CD8-positive, alpha-beta memory T cell (primary cell): ENCODE data around the gene CFAP90. TPM values are rescaled to one million over a fixed set of nuclear protein-coding genes. Genes with fewer than 3 reads are reported as not detected.
A peak's percentile ranks its signal among the peaks of the same experiment; 100 is the strongest.

Experiments
- CTCF ChIA-PET: fragments of 350-600 bp; sonication (Branson Sonifier 250); formaldehyde crosslinking; loops from one replicate; lab custom pipeline; 2021; ENCODE audit warnings: antibody characterized with exemption; lab: Charles Lee
- POLR2A ChIA-PET: fragments of 350-600 bp; sonication (Branson Sonifier 250); formaldehyde crosslinking; loops from one replicate; lab custom pipeline; 2021; ENCODE audit warnings: antibody characterized with exemption; lab: Charles Lee
- DNase-seq, 5 donors: peaks; one replicate each; pipeline versions ENCODE4 v3.0.0 to v3.0.0-alpha.2; 2020 to 2022; ENCODE audit warnings: mixed read lengths in 1 of 5
- H3K27ac ChIP-seq: one replicate; pipeline ENCODE4 v1.7.0; 2013; ENCODE audit warnings: low read depth, mild to moderate bottlenecking, low read length, moderate library complexity
- H3K27me3 ChIP-seq: 2 replicates; pipeline ENCODE4 v1.7.0; 2013; ENCODE audit warnings: low read length, mild to moderate bottlenecking; ENCODE audit not compliant: insufficient read depth, poor library complexity, severe bottlenecking
- H3K36me3 ChIP-seq: 2 replicates; pipeline ENCODE4 v1.7.0; 2013; ENCODE audit warnings: mild to moderate bottlenecking, low read length, moderate library complexity; ENCODE audit not compliant: insufficient read depth
- H3K4me1 ChIP-seq: 2 replicates; pipeline ENCODE4 v1.7.0; 2013; ENCODE audit warnings: mild to moderate bottlenecking, low read length, moderate library complexity; ENCODE audit not compliant: insufficient read depth
- H3K4me3 ChIP-seq: 2 replicates; pipeline ENCODE4 v1.7.0; 2013; ENCODE audit warnings: mild to moderate bottlenecking, low read length
- H3K9me3 ChIP-seq: 2 replicates; pipeline ENCODE4 v1.7.0; 2013; ENCODE audit warnings: mild to moderate bottlenecking, low read length
- H3K27ac Mint-ChIP-seq, 8 donors: one replicate each; pipeline ENCODE4 v1.8.0; 2020 to 2021; ENCODE audit warnings: mixed read lengths in 8 of 8, mild to moderate bottlenecking in 6 of 8, inconsistent platforms in 3 of 8, moderate library complexity in 3 of 8
- H3K27me3 Mint-ChIP-seq, 2 donors: one replicate each; pipeline ENCODE4 v1.8.0; 2020 to 2021; ENCODE audit warnings: mixed read lengths in 2 of 2, mild to moderate bottlenecking in 1 of 2, moderate library complexity in 1 of 2
- H3K36me3 Mint-ChIP-seq, 3 donors: one replicate each; pipeline ENCODE4 v1.8.0; 2020 to 2021; ENCODE audit warnings: mixed read lengths in 3 of 3, inconsistent platforms in 1 of 3, mild to moderate bottlenecking in 1 of 3
- H3K4me1 Mint-ChIP-seq, 3 donors: one replicate each; pipeline ENCODE4 v1.8.0; 2020 to 2021; ENCODE audit warnings: mixed read lengths in 3 of 3, inconsistent platforms in 1 of 3, mild to moderate bottlenecking in 1 of 3
- H3K4me3 Mint-ChIP-seq, 7 donors: one replicate each; pipeline ENCODE4 v1.8.0; 2020 to 2021; ENCODE audit warnings: mixed read lengths in 7 of 7, mild to moderate bottlenecking in 6 of 7, moderate library complexity in 4 of 7, inconsistent platforms in 2 of 7
- H3K9me3 Mint-ChIP-seq, 5 donors: one replicate each; pipeline ENCODE4 v1.8.0; 2020 to 2022; ENCODE audit warnings: mixed read lengths in 5 of 5, mild to moderate bottlenecking in 3 of 5, moderate library complexity in 2 of 5, inconsistent platforms in 1 of 5
- polyA plus RNA-seq: library from polyadenylated mRNA; unstranded; fragments of 300-500 nt; fragmentation: Illumina TruSeq; gene quantifications from one replicate; pipeline ENCODE4 v1.2.3, GENCODE V29; 2021
- total RNA-seq, 2 experiments: library from RNA; stranded (reverse); gene quantifications; one replicate each; pipeline ENCODE4 v1.2.3, GENCODE V29; 2021

Gene CFAP90
- total and polyA plus RNA-seq, 3 experiments from 2014 or later: not detected

- ChIA-PET POLR2A (no interaction called here), CTCF (no interaction called here)
- Histone ChIP-seq H3K27me3 (no peaks in the 10 kb centered on the region), H3K4me3 (no peak overlapping the region), H3K27ac (no peak overlapping the region), H3K9me3 (no peaks in the 10 kb centered on the region), H3K4me1 (peaks cover 26% of the 10 kb centered on the region), H3K36me3 (no peaks in the 10 kb centered on the region)
- Mint-ChIP-seq H3K4me1 (peaks cover 46 to 60% (median 60%) of the 10 kb centered on the region in 3 donors), H3K4me3 (peak overlapping the region in 1 of 7 donors; percentile 32), H3K27ac (peak overlapping the region in 1 of 8 donors; percentile 22), H3K27me3 (peaks cover 0 to 3% of the 10 kb centered on the region in 2 donors), H3K36me3 (peaks cover 2 to 58% (median 23%) of the 10 kb centered on the region in 3 donors), H3K9me3 (no peaks in the 10 kb centered on the region)
- no peak for DNase-seq
Measured at GRCh38 chr5:7866196-7866595, 15.3 kb upstream of the CFAP90 start.

GRCh38 chr5:7857926-7858632, 7.1 kb upstream of the CFAP90 start:
- Histone ChIP-seq H3K4me3 (no peak overlapping the region), H3K9me3 (no peaks in the 10 kb centered on the region), H3K27me3 (no peaks in the 10 kb centered on the region), H3K4me1 (peaks cover 9% of the 10 kb centered on the region), H3K36me3 (peaks cover 11% of the 10 kb centered on the region), H3K27ac (no peak overlapping the region)
- no peaks in the 10 kb centered on the region for H3K9me3 Mint-ChIP-seq
- peak overlapping the region in 2 of 8 donors; percentile 9 to 10 for H3K27ac Mint-ChIP-seq
- DNase-seq: no peak
- peaks cover 7 to 17% (median 9%) of the 10 kb centered on the region in 3 donors for H3K4me1 Mint-ChIP-seq
- peaks cover 5 to 48% (median 17%) of the 10 kb centered on the region in 3 donors for H3K36me3 Mint-ChIP-seq
- no peak overlapping the region for H3K4me3 Mint-ChIP-seq
- POLR2A ChIA-PET: no interaction called here
- peaks cover 0 to 2% of the 10 kb centered on the region in 2 donors for H3K27me3 Mint-ChIP-seq
- CTCF ChIA-PET: interaction anchor here (0.9 to 1.7 kb wide), 2 partner anchors 11 to 1113 kb away, joined by 3 to 9 read pairs; partner anchors contain the start of genes FASTKD3 and MTRR

- Histone ChIP-seq H3K4me1 (peaks cover 9% of the 10 kb centered on the region), H3K27me3 (no peaks in the 10 kb centered on the region), H3K9me3 (no peaks in the 10 kb centered on the region), H3K4me3 (no peak overlapping the region), H3K27ac (no peak overlapping the region), H3K36me3 (peaks cover 11% of the 10 kb centered on the region)
- ChIA-PET CTCF (interaction anchor here (1.7 kb wide), 1 partner anchor 12 kb away, joined by 9 read pairs; the partner anchor contains the start of genes FASTKD3 and MTRR), POLR2A (no interaction called here)
- Mint-ChIP-seq H3K4me1 (peaks cover 9 to 18% (median 11%) of the 10 kb centered on the region in 3 donors), H3K27me3 (peaks cover under 1 to 2% of the 10 kb centered on the region in 2 donors), H3K9me3 (no peaks in the 10 kb centered on the region), H3K4me3 (no peak overlapping the region), H3K36me3 (peaks cover 5 to 41% (median 10%) of the 10 kb centered on the region in 3 donors), H3K27ac (peak overlapping the region in 1 of 8 donors; percentile 25)
- DNase-seq: no peak
Measured at GRCh38 chr5:7857361-7857760, 6.4 kb upstream of the CFAP90 start.

- Mint-ChIP-seq H3K27me3 (peaks cover 2 to 6% of the 10 kb centered on the region in 2 donors), H3K4me3 (no peak overlapping the region), H3K27ac (peak overlapping the region in 1 of 8 donors; percentile 36), H3K4me1 (peaks cover 14 to 23% (median 16%) of the 10 kb centered on the region in 3 donors), H3K36me3 (peaks cover 5 to 38% (median 10%) of the 10 kb centered on the region in 3 donors), H3K9me3 (no peaks in the 10 kb centered on the region)
- Histone ChIP-seq H3K36me3 (peaks cover 11% of the 10 kb centered on the region), H3K27ac (no peak overlapping the region), H3K4me1 (peaks cover 9% of the 10 kb centered on the region), H3K4me3 (no peak overlapping the region), H3K9me3 (no peaks in the 10 kb centered on the region), H3K27me3 (no peaks in the 10 kb centered on the region)
- CTCF ChIA-PET: interaction anchor here (1.1 kb wide), 2 partner anchors 12 to 16 kb away, joined by 3 read pairs; partner anchors contain the start of genes FASTKD3 and MTRR
- POLR2A ChIA-PET: no interaction called here
- peak in 1 of 5 donors; percentile 20 for DNase-seq
Measured at GRCh38 chr5:7856855-7857254, 5.9 kb upstream of the CFAP90 start.

DNA sequence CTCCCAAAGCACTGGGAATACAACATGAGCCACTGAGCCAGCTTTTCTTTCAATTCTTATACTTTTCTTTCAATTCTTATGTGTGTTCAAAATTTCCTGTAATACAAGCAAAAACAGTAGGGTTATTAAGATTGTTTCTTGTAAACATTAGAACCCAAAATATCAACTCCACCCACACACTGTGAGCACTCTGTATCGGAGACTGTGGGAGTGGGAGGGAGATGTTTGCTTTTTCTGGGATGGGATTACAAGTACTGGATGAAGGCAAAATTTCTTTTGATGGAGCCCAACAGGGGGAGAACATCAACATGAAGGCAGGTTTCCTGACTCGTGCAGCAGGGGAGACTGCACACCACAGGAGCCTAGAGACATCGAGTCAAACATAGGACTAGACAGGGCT, 4.7 kb upstream of the CFAP90 start:
- ChIA-PET POLR2A (no interaction called here), CTCF (interaction anchor here (0.5 to 1.1 kb wide), 3 partner anchors 13 to 1088 kb away, joined by 3 read pairs; partner anchors contain the start of genes FASTKD3 and MTRR)
- Histone ChIP-seq H3K4me3 (no peak overlapping the region), H3K9me3 (no peaks in the 10 kb centered on the region), H3K27me3 (no peaks in the 10 kb centered on the region), H3K4me1 (peaks cover 9% of the 10 kb centered on the region), H3K27ac (no peak overlapping the region), H3K36me3 (peaks cover 7% of the 10 kb centered on the region)
- Mint-ChIP-seq H3K4me3 (no peak overlapping the region), H3K36me3 (peaks cover 5 to 27% (median 9%) of the 10 kb centered on the region in 3 donors), H3K9me3 (no peaks in the 10 kb centered on the region), H3K27ac (peak overlapping the region in 1 of 8 donors; percentile 42), H3K27me3 (peaks cover 8 to 12% of the 10 kb centered on the region in 2 donors), H3K4me1 (peaks cover 20 to 26% (median 25%) of the 10 kb centered on the region in 3 donors)
- DNase-seq: no peak

GRCh38 chr5:7852988-7853387, 2.1 kb upstream of the CFAP90 start:
- CTCF ChIA-PET: no interaction called here
- no peak for DNase-seq

GRCh38 chr5:7852542-7852941, 1.6 kb upstream of the CFAP90 start:
- Histone ChIP-seq H3K27ac (no peak overlapping the region), H3K27me3 (peaks cover 8% of the 10 kb centered on the region), H3K4me3 (no peak overlapping the region), H3K36me3 (no peaks in the 10 kb centered on the region), H3K9me3 (no peaks in the 10 kb centered on the region), H3K4me1 (peaks cover 6% of the 10 kb centered on the region)
- POLR2A ChIA-PET: no interaction called here
- CTCF ChIA-PET: no interaction called here
- no peak for DNase-seq
- Mint-ChIP-seq H3K9me3 (no peaks in the 10 kb centered on the region), H3K27me3 (peaks cover 23 to 36% of the 10 kb centered on the region in 2 donors), H3K4me3 (peak overlapping the region in 4 of 7 donors; percentile 6 to 89 (median 75)), H3K36me3 (peaks cover 0 to under 1% (median 0%) of the 10 kb centered on the region in 3 donors), H3K4me1 (peaks cover 16 to 28% (median 22%) of the 10 kb centered on the region in 3 donors), H3K27ac (no peak overlapping the region)

More at GRCh38 chr5:7852988-7853387, 2.1 kb upstream of the CFAP90 start:
- H3K27me3 ChIP-seq: peaks cover 8% of the 10 kb centered on the region
- Mint-ChIP-seq H3K27ac (peak overlapping the region in 1 of 8 donors; percentile 39), H3K9me3 (no peaks in the 10 kb centered on the region), H3K27me3 (peaks cover 20 to 32% of the 10 kb centered on the region in 2 donors), H3K36me3 (peaks cover 0 to 3% (median 3%) of the 10 kb centered on the region in 3 donors), H3K4me1 (peaks cover 19 to 30% (median 22%) of the 10 kb centered on the region in 3 donors), H3K4me3 (peak overlapping the region in 1 of 7 donors; percentile 68)
- H3K27ac ChIP-seq: no peak overlapping the region
- no peaks in the 10 kb centered on the region for H3K9me3 ChIP-seq
- peaks cover 8% of the 10 kb centered on the region for H3K4me1 ChIP-seq
- H3K36me3 ChIP-seq: no peaks in the 10 kb centered on the region
- H3K4me3 ChIP-seq: no peak overlapping the region
- POLR2A ChIA-PET: no interaction called here
